Anterior cingulate cortex (tissue), 58 donors: ENCODE measurements around the gene SPNS2.

ENCODE experiments used
- DNase-seq, 58 donors: peaks; one replicate each; lab custom pipeline; 2025; lab: John Stamatoyannopoulos, UW

SPNS2 gene

GRCh38 chr17:4582691-4583090 is 84.0 kb downstream of the SPNS2 start:
- DNase-seq = no peak

GRCh38 chr17:4583206-4583605 is 84.5 kb downstream of the SPNS2 start:
- no peak for DNase-seq

- DNase-seq = no peak
Measured at GRCh38 chr17:4583782-4584100, 85.1 kb downstream of the SPNS2 start.

GRCh38 chr17:4584101-4584916 is 85.6 kb downstream of the SPNS2 start, which contains the start of gene SMTNL2:
TSS of gene SMTNL2 (plus strand) at chr17:4584529. CDS start at chr17:4584606, 77 bp downstream.
- DNase-seq = no peak

- DNase-seq = no peak
Measured at GRCh38 chr17:4584917-4585637, 86.4 kb downstream of the SPNS2 start.

- no peak for DNase-seq
Measured at GRCh38 chr17:4585638-4585994, 86.9 kb downstream of the SPNS2 start.

- no peak for DNase-seq
Measured at GRCh38 chr17:4586043-4586442, 87.4 kb downstream of the SPNS2 start.

GRCh38 chr17:4587195-4587594 is 88.5 kb downstream of the SPNS2 start:
- no peak for DNase-seq

- no peak for DNase-seq
Measured at GRCh38 chr17:4587803-4588202, 89.1 kb downstream of the SPNS2 start.

- no peak for DNase-seq
Measured at GRCh38 chr17:4588391-4588790, 89.7 kb downstream of the SPNS2 start.
